HG03558 (cell line): Measurements from ENCODE around the gene DR1.
"Not testable (repeated sequence)": the region's sequence is repeated elsewhere in the genome, so short reads cannot be mapped to it uniquely, and the experiment has no call there.

ENCODE experiments used
- ATAC-seq: cut with Tn5 transposase; IDR thresholded peaks from one replicate; pipeline ENCODE4 v1.9.1; 2021; ENCODE audit warnings: moderate number of reproducible peaks; ENCODE audit not compliant: unreplicated experiment; ENCODE audit errors: extremely low read depth

Gene DR1

DNA sequence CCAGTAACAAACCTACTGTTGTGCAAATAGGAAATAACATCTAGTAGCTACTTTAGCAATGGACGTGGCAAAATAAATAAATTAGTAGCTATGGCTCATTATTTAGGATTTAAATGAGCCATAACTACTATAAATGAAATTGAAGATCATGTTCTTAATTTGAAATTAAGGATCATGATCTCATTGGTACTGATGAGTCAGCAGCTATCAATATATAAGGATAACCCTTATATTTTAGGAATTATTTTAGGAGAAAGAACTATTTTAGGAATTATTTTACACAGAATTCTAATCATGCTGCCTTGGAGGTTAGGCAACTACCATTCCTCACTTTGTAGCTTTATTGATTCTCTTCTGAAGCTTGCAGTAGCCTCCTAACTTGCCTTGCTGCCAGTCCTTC, 24.0 kb downstream of the DR1 start:
- no peak for ATAC-seq

GRCh38 chr1:93374334-93375106, 28.8 kb downstream of the DR1 start:
- no peak for ATAC-seq

GRCh38 chr1:93384656-93385055, 38.9 kb downstream of the DR1 start:
- no peak for ATAC-seq

- ATAC-seq: not testable (repeated sequence)
Measured at GRCh38 chr1:93386268-93386667, 40.6 kb downstream of the DR1 start.

- ATAC-seq: no peak
Measured at GRCh38 chr1:93394514-93394913, 48.8 kb downstream of the DR1 start.

- no peak for ATAC-seq
Measured at GRCh38 chr1:93395195-93395594, 49.5 kb downstream of the DR1 start.

DNA sequence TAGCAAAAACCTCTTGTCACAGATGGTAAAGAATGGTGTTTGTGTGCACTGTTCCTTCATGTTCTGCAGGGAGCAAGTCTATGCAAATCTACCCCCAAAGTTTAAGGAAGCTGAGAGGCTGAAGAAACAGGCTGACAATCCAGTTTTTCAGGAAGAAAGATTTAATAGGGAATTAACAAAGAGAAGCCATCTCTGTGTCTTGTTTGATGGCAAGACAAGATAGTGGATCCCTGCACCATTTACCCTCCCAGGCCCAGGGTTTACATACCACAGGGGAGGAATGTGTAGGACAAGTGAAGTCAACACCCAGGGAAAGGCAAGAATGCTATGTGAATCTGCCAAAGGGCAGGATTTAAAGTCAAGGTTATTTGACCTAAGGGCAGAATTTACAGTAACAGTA, 54.1 kb downstream of the DR1 start:
- ATAC-seq: no peak

DNA sequence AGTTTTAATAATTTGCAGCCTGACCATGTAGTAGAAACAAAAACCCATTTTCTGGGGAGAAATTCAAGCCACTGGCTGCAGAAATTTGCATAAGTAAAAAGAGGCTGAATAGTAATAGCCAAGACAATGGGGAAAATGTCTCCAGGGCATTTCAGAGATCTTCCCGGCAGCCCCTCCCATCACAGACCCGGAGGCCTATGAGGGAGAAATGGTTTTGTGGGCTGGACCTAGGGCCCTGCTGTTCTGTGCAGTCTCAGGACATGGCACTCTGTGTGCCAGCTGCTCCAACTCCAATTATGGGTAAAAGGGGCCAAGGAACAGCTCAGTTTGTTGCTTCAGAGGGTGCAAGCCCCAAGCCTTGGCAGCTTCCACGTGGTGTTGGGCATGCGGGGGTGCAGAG, 62.5 kb downstream of the DR1 start:
- no peak for ATAC-seq

DNA sequence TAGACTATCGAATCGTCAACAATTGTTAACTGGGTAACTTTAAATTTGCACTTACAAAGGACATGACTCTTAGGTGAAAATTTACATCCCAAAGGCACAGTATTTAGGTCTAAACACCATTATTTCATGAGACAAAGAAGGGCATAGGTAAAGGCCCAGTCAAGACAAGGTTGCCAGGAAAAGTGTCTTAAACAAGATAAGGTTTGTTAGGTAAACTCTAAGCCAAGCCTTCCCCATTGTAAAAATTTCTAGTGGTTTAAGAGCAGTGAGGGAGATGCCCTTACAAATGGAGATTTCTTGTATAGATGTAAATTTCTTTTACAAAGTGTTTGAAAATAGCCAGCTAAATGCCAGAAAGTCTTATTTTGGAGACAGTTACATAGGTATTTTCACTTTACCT, 65.3 kb downstream of the DR1 start:
- no peak for ATAC-seq

DNA sequence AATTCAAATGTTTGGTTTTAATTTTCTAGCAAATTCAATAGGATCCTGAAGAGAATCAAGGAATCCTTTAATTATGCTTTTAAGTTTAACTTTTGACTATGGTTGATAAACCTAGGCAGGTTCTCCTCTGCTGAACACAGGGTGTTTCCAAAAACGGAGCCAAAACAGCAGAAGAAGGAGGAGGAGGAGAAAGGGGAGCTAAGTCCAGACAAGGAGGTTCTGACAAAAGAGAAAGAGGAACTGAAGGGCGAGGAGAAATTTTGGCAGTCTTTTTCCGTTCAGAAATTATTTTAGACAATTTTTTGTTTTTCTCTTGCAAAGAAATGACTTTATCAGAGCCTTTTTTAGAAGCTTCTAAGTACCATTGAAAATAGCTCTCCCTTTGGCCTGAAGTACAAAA, 69.0 kb downstream of the DR1 start:
- ATAC-seq: no peak

GRCh38 chr1:93415296-93415695, 69.6 kb downstream of the DR1 start:
- ATAC-seq: no peak

DNA sequence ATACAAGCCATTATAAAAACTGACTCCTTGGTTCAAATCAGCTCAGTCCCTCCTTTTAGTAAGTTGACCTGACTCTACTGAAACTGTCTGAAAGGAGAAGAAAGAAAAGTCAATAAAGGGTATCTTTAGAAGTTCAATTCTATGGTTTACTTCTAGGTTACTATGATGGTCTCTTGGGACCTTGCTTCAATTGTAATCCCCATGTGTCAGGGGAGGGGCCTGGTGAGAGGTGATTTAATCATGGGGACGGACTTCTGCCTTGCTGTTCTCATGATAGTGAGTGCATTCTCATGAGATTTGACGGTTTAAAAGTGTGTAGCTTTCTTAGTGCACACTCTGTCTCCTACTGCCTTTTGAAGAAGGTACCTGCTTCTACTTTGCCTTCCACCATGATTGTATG, 70.5 kb downstream of the DR1 start:
- ATAC-seq: no peak
